ENCODE measurements around the gene DENND1A.

- TF ChIP-seq CTCF (IDR thresholded peaks at IDR 0.05) (no peak), POLR2A (IDR thresholded peaks at IDR 0.05) (no peak)
These were observed 312.6 kb downstream of the DENND1A start for GRCh38 chr9:123617286-123617685.

Measured in heart left ventricle (tissue), 13 donors.